IMR-90 (cell line): ENCODE measurements around the gene EMC9.

ENCODE experiments used
- CEBPB ChIP-seq: IDR thresholded peaks from 2 replicates; pipeline ENCODE4 v1.6.1; 2012; ENCODE audit warnings: low read depth, low read length, improper control_type of control experiment
- ELK1 ChIP-seq: fragments of 150-350 bp; IDR thresholded peaks from 2 replicates; pipeline ENCODE4 v1.6.1; 2016; ENCODE audit warnings: low read depth, mild to moderate bottlenecking, low read length, moderate library complexity, borderline replicate concordance
- FOS ChIP-seq: fragments of 150-350 bp; IDR thresholded peaks from 2 replicates; pipeline ENCODE4 v1.6.1; 2016; ENCODE audit warnings: low read depth, low read length
- MAFK ChIP-seq: IDR thresholded peaks from 2 replicates; pipeline ENCODE4 v1.6.1; 2012; ENCODE audit warnings: low read depth, low read length, improper control_type of control experiment
- MAZ ChIP-seq: IDR thresholded peaks from 2 replicates; pipeline ENCODE4 v1.6.1; 2012; ENCODE audit warnings: low read depth, mild to moderate bottlenecking, low read length, improper control_type of control experiment, moderate library complexity, borderline replicate concordance
- MXI1 ChIP-seq: IDR thresholded peaks from 2 replicates; pipeline ENCODE4 v1.6.1; 2012; ENCODE audit warnings: low read depth, mild to moderate bottlenecking, low read length, moderate library complexity, borderline replicate concordance
- NFE2L2 ChIP-seq: fragments of 150-350 bp; IDR thresholded peaks from 2 replicates; pipeline ENCODE4 v1.6.1; 2016; ENCODE audit warnings: low read depth, mild to moderate bottlenecking, low read length
- POLR2A ChIP-seq: IDR thresholded peaks from 2 replicates; pipeline ENCODE4 v1.6.1; 2012; ENCODE audit warnings: mild to moderate bottlenecking, low read depth, low read length
- RAD21 ChIP-seq: IDR thresholded peaks from 2 replicates; pipeline ENCODE4 v1.6.1; 2012; ENCODE audit warnings: low read length, improper control_type of control experiment
- RFX5 ChIP-seq: IDR thresholded peaks from 2 replicates; pipeline ENCODE4 v1.8.0; 2012; ENCODE audit warnings: low read depth, mild to moderate bottlenecking, low read length, moderate library complexity
- SMC3 ChIP-seq: fragments of 150-350 bp; IDR thresholded peaks from 2 replicates; pipeline ENCODE4 v1.6.1; 2016; ENCODE audit warnings: low read depth, mild to moderate bottlenecking, antibody characterized with exemption, low read length, moderate library complexity
- USF2 ChIP-seq: fragments of 150-350 bp; IDR thresholded peaks from 2 replicates; pipeline ENCODE4 v1.6.1; 2017; ENCODE audit warnings: mild to moderate bottlenecking, antibody characterized with exemption, low read length, low read depth
- TF ChIP-seq, protein P1 (sequence below): conservative IDR thresholded peaks from 2 replicates; pipeline ENCODE4 v1.5.1; 2012; ENCODE audit warnings: mild to moderate bottlenecking, low read depth, low read length, improper control_type of control experiment

DNA sequence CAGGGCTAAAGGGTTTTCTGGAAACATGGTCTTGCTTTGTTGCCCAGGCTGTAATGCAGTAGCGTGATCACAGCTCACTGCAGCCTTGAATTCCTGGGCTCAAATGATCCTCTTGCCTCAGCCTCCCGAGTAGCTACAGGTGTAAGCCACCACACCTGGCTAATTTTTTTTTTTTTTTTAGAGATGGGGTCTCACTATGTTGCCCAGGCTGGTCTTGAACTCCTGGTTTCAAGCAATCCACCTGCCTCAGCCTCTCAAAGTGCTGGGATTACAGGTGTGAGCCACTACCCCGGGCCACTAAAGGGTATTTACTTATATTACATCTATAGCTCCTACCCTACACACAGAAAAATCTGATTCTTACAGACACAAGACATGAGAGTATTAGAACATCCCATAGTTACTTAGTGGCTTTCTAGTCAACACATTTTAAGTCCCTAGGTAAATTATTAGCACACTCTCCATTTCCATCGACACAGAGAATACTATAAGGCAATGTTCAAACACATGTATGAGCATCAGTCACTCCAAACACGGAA, 33.0 kb downstream of the EMC9 start:
- no peak for TF ChIP-seq POLR2A
- TF ChIP-seq, protein P1, sequence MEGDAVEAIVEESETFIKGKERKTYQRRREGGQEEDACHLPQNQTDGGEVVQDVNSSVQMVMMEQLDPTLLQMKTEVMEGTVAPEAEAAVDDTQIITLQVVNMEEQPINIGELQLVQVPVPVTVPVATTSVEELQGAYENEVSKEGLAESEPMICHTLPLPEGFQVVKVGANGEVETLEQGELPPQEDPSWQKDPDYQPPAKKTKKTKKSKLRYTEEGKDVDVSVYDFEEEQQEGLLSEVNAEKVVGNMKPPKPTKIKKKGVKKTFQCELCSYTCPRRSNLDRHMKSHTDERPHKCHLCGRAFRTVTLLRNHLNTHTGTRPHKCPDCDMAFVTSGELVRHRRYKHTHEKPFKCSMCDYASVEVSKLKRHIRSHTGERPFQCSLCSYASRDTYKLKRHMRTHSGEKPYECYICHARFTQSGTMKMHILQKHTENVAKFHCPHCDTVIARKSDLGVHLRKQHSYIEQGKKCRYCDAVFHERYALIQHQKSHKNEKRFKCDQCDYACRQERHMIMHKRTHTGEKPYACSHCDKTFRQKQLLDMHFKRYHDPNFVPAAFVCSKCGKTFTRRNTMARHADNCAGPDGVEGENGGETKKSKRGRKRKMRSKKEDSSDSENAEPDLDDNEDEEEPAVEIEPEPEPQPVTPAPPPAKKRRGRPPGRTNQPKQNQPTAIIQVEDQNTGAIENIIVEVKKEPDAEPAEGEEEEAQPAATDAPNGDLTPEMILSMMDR, result no peak
- no peak for TF ChIP-seq FOS
- TF ChIP-seq RAD21, result no peak
- TF ChIP-seq MXI1, result no peak
- TF ChIP-seq RFX5, result no peak
- TF ChIP-seq ELK1, result no peak
- TF ChIP-seq CEBPB, result no peak
- no peak for TF ChIP-seq MAFK
- no peak for TF ChIP-seq NFE2L2
- no peak for TF ChIP-seq USF2
- TF ChIP-seq SMC3, result no peak
- no peak for TF ChIP-seq MAZ
